Gastroesophageal sphincter (tissue), 4 donors: ENCODE measurements around the gene PSMA7. TPM values are rescaled to one million over a fixed set of nuclear protein-coding genes. Genes with fewer than 3 reads are reported as not detected.
"Not testable (repeated sequence)": the region's sequence is repeated elsewhere in the genome, so short reads cannot be mapped to it uniquely, and the experiment has no call there.

Experiments
- ATAC-seq: fragments of 150-250 bp; one replicate; pipeline ENCODE4 v1.9.1; 2016; ENCODE audit warnings: mild to moderate bottlenecking, moderate library complexity
- H3K27ac ChIP-seq, 4 donors: fragments of 200-600 bp; sonication (generic) in 3 of 4; 1 replicate in 3 of 4; 2 replicates in 1 of 4; pipeline ENCODE4 v1.5.1; 2016 to 2019
- H3K27me3 ChIP-seq: fragments of 200-600 bp; sonication (generic); one replicate; pipeline ENCODE4 v1.5.1; 2019
- H3K36me3 ChIP-seq, 2 donors: fragments of 200-600 bp; sonication (generic); one replicate each; pipeline ENCODE4 v1.5.1; 2019; ENCODE audit warnings: control low read depth in 1 of 2
- H3K4me1 ChIP-seq, 3 donors: fragments of 200-600 bp; sonication (generic); 1 replicate in 2 of 3; 2 replicates in 1 of 3; pipeline ENCODE4 v1.5.1; 2016 to 2019; ENCODE audit warnings: control low read depth in 2 of 3
- H3K4me3 ChIP-seq, 2 donors: fragments of 200-600 bp; sonication (generic); one replicate each; pipeline ENCODE4 v1.5.1; 2019; ENCODE audit warnings: mild to moderate bottlenecking in 1 of 2, moderate library complexity in 1 of 2
- H3K9me3 ChIP-seq, 3 donors: fragments of 200-600 bp; sonication (generic); one replicate each; pipeline ENCODE4 v1.5.1; 2017 to 2019; ENCODE audit warnings: control low read depth in 2 of 3
- EP300 ChIP-seq: sonication (generic); formaldehyde crosslinking; IDR thresholded peaks from one replicate; pipeline ENCODE4 v1.6.1; 2017; ENCODE audit warnings: antibody characterized with exemption, mild to moderate bottlenecking
- POLR2A ChIP-seq, 2 donors: fragments of 450-650 bp; IDR thresholded peaks; one replicate each; pipeline ENCODE4 v1.6.1; 2017; ENCODE audit warnings: antibody characterized with exemption in 2 of 2, mild to moderate bottlenecking in 2 of 2, moderate library complexity in 1 of 2
- POLR2AphosphoS5 ChIP-seq: sonication (generic); formaldehyde crosslinking; IDR thresholded peaks from one replicate; pipeline ENCODE4 v1.6.1; 2017; ENCODE audit warnings: antibody characterized with exemption
- WGBS, 2 donors: methylation state at CpG; one replicate each; pipeline ENCODE4 v1.1.5; 2018; ENCODE audit warnings: low coverage in 1 of 2; 5-methylcytosine and 5-hydroxymethylcytosine counted together
- total RNA-seq, 4 donors: library from RNA; depleted of rRNA; stranded (reverse); fragments of >200 nt; gene quantifications; one replicate each; pipeline ENCODE4 v1.1.0, GENCODE V29; 2016
- TF ChIP-seq, protein P1 (sequence below), 4 experiments: fragments of 200-600 bp in 2 of 4; fragments of 450-650 bp in 2 of 4; sonication (generic) in 1 of 4; IDR thresholded peaks; one replicate each; pipeline ENCODE4 v1.5.1; 2017 to 2019; ENCODE audit warnings: antibody characterized with exemption in 4 of 4, mild to moderate bottlenecking in 2 of 4, moderate library complexity in 2 of 4

PSMA7 gene
- total RNA-seq, 4 donors from 2014 or later = 253 to 352 (median 303) TPM

DNA sequence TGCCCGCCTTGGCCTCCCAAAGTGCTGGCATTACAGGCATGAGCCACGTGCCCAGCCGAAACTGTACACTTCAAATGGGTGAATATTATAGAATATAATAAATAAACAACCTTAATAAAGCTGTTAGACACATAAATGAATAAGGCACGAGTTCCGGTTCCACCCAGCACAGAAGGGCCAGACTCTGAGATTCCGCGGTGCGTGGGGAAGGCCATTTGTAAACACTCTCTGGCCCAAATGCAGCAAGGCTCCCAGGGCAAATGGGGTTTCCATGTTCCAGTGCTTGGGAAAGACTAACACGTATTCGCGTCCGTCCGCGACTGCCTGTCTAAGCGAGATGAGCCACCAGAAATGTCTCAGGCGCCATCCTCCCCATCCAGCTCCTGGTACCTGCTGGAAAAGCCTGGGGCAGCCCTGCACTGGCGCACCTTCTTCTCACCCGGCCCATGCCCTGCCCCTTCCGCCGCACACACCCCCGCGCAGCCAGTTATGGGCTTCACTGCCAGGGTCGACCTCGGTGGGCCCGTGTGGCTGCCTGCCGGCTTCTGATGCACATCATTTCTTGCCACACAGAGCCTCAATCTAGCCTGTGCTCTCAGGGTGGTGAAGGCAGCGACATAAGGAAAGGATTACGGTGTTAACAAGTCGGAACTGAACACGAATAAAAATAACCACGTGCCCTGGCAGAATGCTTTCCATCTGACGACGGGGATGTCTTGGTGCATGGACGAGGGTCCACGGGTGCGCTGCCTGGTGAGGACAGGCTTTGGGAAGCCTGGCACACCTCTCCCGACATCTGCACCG lies 26.4 kb downstream of the PSMA7 start:
- TF ChIP-seq EP300 (no peak), POLR2A (IDR thresholded peaks at IDR 0.05) (no peak), POLR2AphosphoS5 (no peak)
- TF ChIP-seq, protein P1, sequence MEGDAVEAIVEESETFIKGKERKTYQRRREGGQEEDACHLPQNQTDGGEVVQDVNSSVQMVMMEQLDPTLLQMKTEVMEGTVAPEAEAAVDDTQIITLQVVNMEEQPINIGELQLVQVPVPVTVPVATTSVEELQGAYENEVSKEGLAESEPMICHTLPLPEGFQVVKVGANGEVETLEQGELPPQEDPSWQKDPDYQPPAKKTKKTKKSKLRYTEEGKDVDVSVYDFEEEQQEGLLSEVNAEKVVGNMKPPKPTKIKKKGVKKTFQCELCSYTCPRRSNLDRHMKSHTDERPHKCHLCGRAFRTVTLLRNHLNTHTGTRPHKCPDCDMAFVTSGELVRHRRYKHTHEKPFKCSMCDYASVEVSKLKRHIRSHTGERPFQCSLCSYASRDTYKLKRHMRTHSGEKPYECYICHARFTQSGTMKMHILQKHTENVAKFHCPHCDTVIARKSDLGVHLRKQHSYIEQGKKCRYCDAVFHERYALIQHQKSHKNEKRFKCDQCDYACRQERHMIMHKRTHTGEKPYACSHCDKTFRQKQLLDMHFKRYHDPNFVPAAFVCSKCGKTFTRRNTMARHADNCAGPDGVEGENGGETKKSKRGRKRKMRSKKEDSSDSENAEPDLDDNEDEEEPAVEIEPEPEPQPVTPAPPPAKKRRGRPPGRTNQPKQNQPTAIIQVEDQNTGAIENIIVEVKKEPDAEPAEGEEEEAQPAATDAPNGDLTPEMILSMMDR (IDR thresholded peaks at IDR 0.05) = no peak
- H3K9me3 ChIP-seq = peaks cover 0 to 21% (median 0%) of the 10 kb centered on the region in 3 donors
- H3K27ac ChIP-seq = no peak overlapping the region
- peaks cover 0 to 19% (median 0%) of the 10 kb centered on the region in 3 donors for H3K4me1 ChIP-seq
- WGBS, 2 donors = 77 to 84% methylated on average over 8 to 10 of the region's 38 CpGs
- H3K36me3 ChIP-seq = no peaks in the 10 kb centered on the region
- ATAC-seq = no peak
- H3K27me3 ChIP-seq = peaks cover 63% of the 10 kb centered on the region
- no peak overlapping the region for H3K4me3 ChIP-seq

DNA sequence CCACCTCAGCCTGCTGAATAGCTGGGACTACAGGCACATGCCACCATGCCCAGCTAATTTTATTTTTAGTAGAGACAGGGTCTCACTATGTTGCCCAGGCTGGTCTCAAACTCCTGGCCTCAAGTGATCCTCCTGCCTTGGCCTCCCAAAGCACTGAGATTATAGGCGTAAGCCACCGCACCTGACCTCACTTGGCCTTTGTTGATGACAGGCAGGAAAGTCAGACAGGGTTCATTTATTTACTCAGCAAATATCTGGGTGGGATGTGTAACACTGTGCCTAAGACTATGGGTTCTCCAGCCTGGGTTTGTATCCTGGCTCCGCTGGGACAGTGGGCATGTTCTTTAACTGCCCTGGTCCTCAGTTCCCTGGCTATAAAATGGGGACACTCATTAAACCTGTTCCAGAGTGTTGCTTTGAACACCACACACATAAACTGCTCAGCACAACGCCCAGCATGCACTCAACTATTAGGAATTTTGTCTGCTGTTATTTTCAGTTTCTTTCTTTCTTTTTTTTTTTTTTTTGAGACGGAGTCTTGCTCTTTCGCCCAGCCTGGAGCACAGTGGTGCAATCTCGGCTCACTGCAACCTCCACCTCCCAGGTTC lies 27.3 kb downstream of the PSMA7 start:
- not testable (repeated sequence) for ATAC-seq
- 74 to 84% methylated on average over 3 to 5 of the region's 7 CpGs for WGBS, 2 donors

DNA sequence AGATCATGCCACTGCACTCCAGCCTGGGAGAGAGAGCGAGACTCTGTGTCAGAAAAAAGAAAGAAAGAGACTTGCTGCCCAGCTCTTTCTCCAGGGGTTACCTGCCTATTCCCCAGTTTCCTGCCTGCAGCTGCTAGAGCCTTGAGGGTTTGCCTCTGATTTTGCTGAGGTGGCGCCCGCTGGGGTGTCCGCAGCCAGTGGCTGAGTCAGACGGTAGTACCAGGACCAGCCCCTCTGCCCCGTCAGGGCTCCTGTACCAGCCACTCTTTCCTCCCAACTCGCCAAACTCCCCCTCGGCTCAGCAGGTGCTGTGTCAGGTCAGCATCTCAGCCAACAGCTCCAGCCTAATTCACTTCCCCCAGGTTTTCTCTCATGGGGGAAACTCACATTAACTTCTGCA lies 28.3 kb downstream of the PSMA7 start:
- no peak for ATAC-seq
- Histone ChIP-seq H3K4me3 (no peak overlapping the region), H3K27me3 (peaks cover 63% of the 10 kb centered on the region), H3K4me1 (peaks cover 0 to 7% (median 0%) of the 10 kb centered on the region in 3 donors), H3K27ac (no peak overlapping the region), H3K9me3 (peaks cover 0 to 39% (median 0%) of the 10 kb centered on the region in 3 donors), H3K36me3 (no peaks in the 10 kb centered on the region)
- TF ChIP-seq, protein P1 (IDR thresholded peaks at IDR 0.05) = no peak
- WGBS, 2 donors = 35 to 52% methylated on average over 7 to 8 of the region's 8 CpGs

More for the DNA sequence above, 27.3 kb downstream of the PSMA7 start:
- Histone ChIP-seq H3K9me3 (peaks cover 0 to 29% (median 0%) of the 10 kb centered on the region in 3 donors), H3K27me3 (peaks cover 63% of the 10 kb centered on the region), H3K4me1 (peaks cover 0 to 15% (median 0%) of the 10 kb centered on the region in 3 donors)
- not testable (repeated sequence) for H3K27ac ChIP-seq, H3K4me3 ChIP-seq, H3K36me3 ChIP-seq

DNA sequence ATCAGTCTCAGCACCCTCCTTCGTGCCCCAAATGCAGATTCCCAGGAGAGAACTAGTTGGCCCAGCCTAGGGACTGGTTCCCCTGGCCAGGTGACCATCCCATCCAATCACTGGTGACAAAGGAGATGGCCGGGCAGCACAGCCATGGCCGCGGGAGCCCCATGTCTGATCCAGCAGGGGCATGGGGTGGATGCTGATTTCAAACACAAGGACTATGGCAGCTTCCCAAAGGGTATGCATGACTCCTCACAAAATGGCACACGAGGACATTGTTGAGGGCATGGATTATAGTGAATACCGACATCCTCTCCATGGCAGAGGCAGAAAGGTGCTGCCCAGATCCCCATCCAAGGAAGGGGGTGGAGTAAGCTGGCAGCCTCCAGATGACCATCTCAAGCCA lies 30.8 kb downstream of the PSMA7 start:
- ATAC-seq = no peak
- Histone ChIP-seq H3K27me3 (peaks cover 42% of the 10 kb centered on the region), H3K27ac (no peak overlapping the region), H3K4me3 (no peak overlapping the region), H3K36me3 (no peaks in the 10 kb centered on the region), H3K4me1 (no peaks in the 10 kb centered on the region), H3K9me3 (peaks cover 0 to 65% (median 0%) of the 10 kb centered on the region in 3 donors)
- TF ChIP-seq, protein P1 (IDR thresholded peaks at IDR 0.05) = no peak
- TF ChIP-seq POLR2A (IDR thresholded peaks at IDR 0.05) (no peak), EP300 (no peak), POLR2AphosphoS5 (no peak)
- 90% methylated on average over 2 of the region's 6 CpGs; no CpG with 5 or more reads in 1 of the 2 donors for WGBS, 2 donors

DNA sequence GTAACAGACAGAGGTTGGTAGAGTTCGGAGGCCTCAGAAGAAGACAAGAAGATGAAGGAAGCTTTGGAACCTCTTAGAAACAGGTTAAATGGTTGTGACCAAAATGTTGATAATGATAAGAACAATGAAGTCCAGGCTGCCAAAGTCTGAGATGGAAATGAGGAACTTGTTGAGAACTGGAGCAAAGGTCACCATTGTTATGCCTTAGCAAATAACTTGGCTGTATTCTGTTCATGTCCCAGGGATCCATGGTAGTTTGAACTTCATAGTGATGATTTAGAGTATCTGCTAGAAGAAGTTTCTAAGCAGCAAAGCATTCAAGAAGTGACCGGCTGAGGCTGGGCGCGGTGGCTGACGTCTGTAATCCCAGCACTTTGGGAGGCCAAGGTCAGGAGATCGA lies 32.0 kb downstream of the PSMA7 start:
- Histone ChIP-seq H3K27ac (no peak overlapping the region), H3K9me3 (peaks cover 0 to 77% (median 0%) of the 10 kb centered on the region in 3 donors), H3K36me3 (no peaks in the 10 kb centered on the region), H3K4me1 (no peaks in the 10 kb centered on the region), H3K27me3 (peaks cover 34% of the 10 kb centered on the region), H3K4me3 (no peak overlapping the region)
- TF ChIP-seq POLR2AphosphoS5 (no peak), EP300 (no peak), POLR2A (IDR thresholded peaks at IDR 0.05) (no peak)
- TF ChIP-seq, protein P1 (IDR thresholded peaks at IDR 0.05) = no peak
- ATAC-seq = no peak
- WGBS, 2 donors = 87 to 93% methylated on average over 3 to 5 of the region's 6 CpGs
